Kidney epithelial cell (primary cell): Measurements from ENCODE around the gene ACD. TPM values are rescaled to one million over a fixed set of nuclear protein-coding genes. Genes with fewer than 3 reads are reported as not detected.

Source experiments
- DNase-seq: peaks from one replicate; pipeline ENCODE4 v3.0.0-alpha.2; 2010; ENCODE audit warnings: low read depth
- H3K27me3 ChIP-seq: 2 replicates; pipeline ENCODE4 v1.6.0; 2011; ENCODE audit warnings: low read length; ENCODE audit not compliant: control insufficient read depth, insufficient read depth
- H3K36me3 ChIP-seq: 2 replicates; pipeline ENCODE4 v1.5.1; 2011; ENCODE audit warnings: low read length; ENCODE audit not compliant: control insufficient read depth, insufficient read depth
- H3K4me3 ChIP-seq: 2 replicates; pipeline ENCODE4 v1.5.1; 2011; ENCODE audit warnings: low read depth, mild to moderate bottlenecking, control low read depth, low read length
- CTCF ChIP-seq: IDR thresholded peaks from 2 replicates; pipeline ENCODE4 v1.5.1; 2011; ENCODE audit warnings: mild to moderate bottlenecking, moderate library complexity, low read length, control low read depth, inconsistent platforms; ENCODE audit not compliant: insufficient read depth, poor library complexity, severe bottlenecking
- total RNA-seq: library from RNA; depleted of rRNA; stranded (reverse); fragments of >200 nt; gene quantifications from 2 replicates; pipeline ENCODE4 v1.2.3, GENCODE V29; 2015

The ACD gene
- total RNA-seq, 1 donor from 2014 or later, result 29.1 TPM

GRCh38 chr16:67665598-67665997 is 5.5 kb upstream of the ACD start:
- no peak for TF ChIP-seq CTCF

GRCh38 chr16:67664871-67665270 is 4.8 kb upstream of the ACD start:
- Histone ChIP-seq H3K36me3 (peaks cover 2% of the 10 kb centered on the region), H3K4me3 (no peak overlapping the region), H3K27me3 (no peaks in the 10 kb centered on the region)
- no peak for DNase-seq
- no peak for TF ChIP-seq CTCF

More at GRCh38 chr16:67665598-67665997, 5.5 kb upstream of the ACD start:
- Histone ChIP-seq H3K4me3 (peak overlapping the region; percentile 61), H3K27me3 (no peaks in the 10 kb centered on the region), H3K36me3 (peaks cover 2% of the 10 kb centered on the region)
- no peak for DNase-seq

GRCh38 chr16:67664258-67664657 is 4.2 kb upstream of the ACD start:
- no peaks in the 10 kb centered on the region for H3K27me3 ChIP-seq
- peaks cover 2% of the 10 kb centered on the region for H3K36me3 ChIP-seq
- H3K4me3 ChIP-seq, result no peak overlapping the region
- DNase-seq, result no peak
- no peak for TF ChIP-seq CTCF

- TF ChIP-seq CTCF, result no peak
- H3K27me3 ChIP-seq, result no peaks in the 10 kb centered on the region
- no peak for DNase-seq
- peaks cover 2% of the 10 kb centered on the region for H3K36me3 ChIP-seq
- H3K4me3 ChIP-seq, result no peak overlapping the region
These were observed 3.8 kb upstream of the ACD start for GRCh38 chr16:67663877-67664222.

- peak; percentile 49 for TF ChIP-seq CTCF
- Histone ChIP-seq H3K4me3 (no peak overlapping the region), H3K36me3 (peaks cover 2% of the 10 kb centered on the region), H3K27me3 (no peaks in the 10 kb centered on the region)
- DNase-seq, result no peak
These were observed 3.3 kb upstream of the ACD start for GRCh38 chr16:67663151-67663876.

- H3K27me3 ChIP-seq, result no peaks in the 10 kb centered on the region
- DNase-seq, result no peak
- H3K4me3 ChIP-seq, result no peak overlapping the region
- TF ChIP-seq CTCF, result no peak
- peaks cover 2% of the 10 kb centered on the region for H3K36me3 ChIP-seq
These were observed 2.6 kb upstream of the ACD start for GRCh38 chr16:67662653-67663010.
